GM21576 (cell line): ENCODE measurements around the gene SETD1B.
"Not testable (repeated sequence)": the region's sequence is repeated elsewhere in the genome, so short reads cannot be mapped to it uniquely, and the experiment has no call there.

Experiments
- ATAC-seq: cut with Tn5 transposase; IDR thresholded peaks from one replicate; pipeline ENCODE4 v1.9.1; 2021; ENCODE audit warnings: mild to moderate bottlenecking, moderate library complexity; ENCODE audit not compliant: unreplicated experiment

The SETD1B gene

GRCh38 chr12:121849211-121849610 lies 45.4 kb downstream of the SETD1B start:
- ATAC-seq: no peak

GRCh38 chr12:121849665-121850064 lies 45.9 kb downstream of the SETD1B start:
- ATAC-seq: no peak

- ATAC-seq: not testable (repeated sequence)
Observed at GRCh38 chr12:121852392-121852791, 48.6 kb downstream of the SETD1B start.

GRCh38 chr12:121857322-121858246 lies 53.8 kb downstream of the SETD1B start:
- ATAC-seq: no peak

GRCh38 chr12:121858318-121858661 lies 54.5 kb downstream of the SETD1B start:
- ATAC-seq: no peak

- ATAC-seq: no peak
Observed at GRCh38 chr12:121858662-121859572, 55.1 kb downstream of the SETD1B start, which contains the start of gene HPD. Gene HPD (minus strand): TSS chr12:121858859. CDS start chr12:121858823, 36 bp downstream.

GRCh38 chr12:121860257-121860656 lies 56.4 kb downstream of the SETD1B start:
- ATAC-seq: no peak

GRCh38 chr12:121860699-121861098 lies 56.9 kb downstream of the SETD1B start:
- ATAC-seq: not testable (repeated sequence)

- no peak for ATAC-seq
Observed at GRCh38 chr12:121861636-121862254, 57.9 kb downstream of the SETD1B start.

- ATAC-seq: no peak
Observed at GRCh38 chr12:121866331-121866730, 62.5 kb downstream of the SETD1B start.

- ATAC-seq: not testable (repeated sequence)
Observed at GRCh38 chr12:121869229-121869628, 65.4 kb downstream of the SETD1B start.

GRCh38 chr12:121871467-121871866 lies 67.7 kb downstream of the SETD1B start:
- no peak for ATAC-seq

- ATAC-seq: no peak
Observed at GRCh38 chr12:121872546-121873215, 68.9 kb downstream of the SETD1B start.

- no peak for ATAC-seq
Observed at GRCh38 chr12:121873216-121873569, 69.4 kb downstream of the SETD1B start.

GRCh38 chr12:121874071-121874470 lies 70.3 kb downstream of the SETD1B start:
- no peak for ATAC-seq

- no peak for ATAC-seq
Observed at GRCh38 chr12:121875582-121875981, 71.8 kb downstream of the SETD1B start.

GRCh38 chr12:121876080-121876447 lies 72.3 kb downstream of the SETD1B start:
- ATAC-seq: not testable (repeated sequence)
